Dermis blood vessel endothelial cell (primary cell): ENCODE measurements around the gene ANKRD11. TPM values are rescaled to one million over a fixed set of nuclear protein-coding genes. Genes with fewer than 3 reads are reported as not detected.
"Not testable (repeated sequence)": the region's sequence is repeated elsewhere in the genome, so short reads cannot be mapped to it uniquely, and the experiment has no call there.

ENCODE experiments used
- DNase-seq: peaks from one replicate; pipeline ENCODE4 v3.0.0; 2010
- total RNA-seq: library from RNA; depleted of rRNA; stranded (reverse); fragments of >200 nt; gene quantifications from 2 replicates; pipeline ENCODE4 v1.2.3, GENCODE V29; 2014

ANKRD11 gene
- total RNA-seq, 1 donor from 2014 or later: 55.5 TPM

DNA sequence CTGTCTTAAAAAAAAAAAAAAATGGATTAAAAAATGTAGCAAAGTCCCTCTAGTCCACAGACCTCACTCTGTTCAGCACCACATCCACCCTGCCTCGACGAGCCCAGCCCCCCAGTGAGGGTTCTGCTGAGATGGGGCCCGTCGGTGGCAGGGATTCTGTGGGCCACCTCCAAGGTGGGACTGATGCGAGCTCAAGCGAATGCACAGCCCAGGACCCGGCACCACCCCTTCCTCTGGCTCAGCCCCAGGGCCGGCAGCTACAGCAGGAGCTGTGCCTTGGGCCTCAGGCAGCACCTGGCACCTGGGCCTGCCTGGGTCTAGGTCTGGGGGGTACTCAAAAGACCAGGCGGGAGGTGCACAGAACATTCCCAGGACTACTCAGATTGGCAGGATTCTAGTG is 213.3 kb downstream of the ANKRD11 start:
- DNase-seq: no peak

DNA sequence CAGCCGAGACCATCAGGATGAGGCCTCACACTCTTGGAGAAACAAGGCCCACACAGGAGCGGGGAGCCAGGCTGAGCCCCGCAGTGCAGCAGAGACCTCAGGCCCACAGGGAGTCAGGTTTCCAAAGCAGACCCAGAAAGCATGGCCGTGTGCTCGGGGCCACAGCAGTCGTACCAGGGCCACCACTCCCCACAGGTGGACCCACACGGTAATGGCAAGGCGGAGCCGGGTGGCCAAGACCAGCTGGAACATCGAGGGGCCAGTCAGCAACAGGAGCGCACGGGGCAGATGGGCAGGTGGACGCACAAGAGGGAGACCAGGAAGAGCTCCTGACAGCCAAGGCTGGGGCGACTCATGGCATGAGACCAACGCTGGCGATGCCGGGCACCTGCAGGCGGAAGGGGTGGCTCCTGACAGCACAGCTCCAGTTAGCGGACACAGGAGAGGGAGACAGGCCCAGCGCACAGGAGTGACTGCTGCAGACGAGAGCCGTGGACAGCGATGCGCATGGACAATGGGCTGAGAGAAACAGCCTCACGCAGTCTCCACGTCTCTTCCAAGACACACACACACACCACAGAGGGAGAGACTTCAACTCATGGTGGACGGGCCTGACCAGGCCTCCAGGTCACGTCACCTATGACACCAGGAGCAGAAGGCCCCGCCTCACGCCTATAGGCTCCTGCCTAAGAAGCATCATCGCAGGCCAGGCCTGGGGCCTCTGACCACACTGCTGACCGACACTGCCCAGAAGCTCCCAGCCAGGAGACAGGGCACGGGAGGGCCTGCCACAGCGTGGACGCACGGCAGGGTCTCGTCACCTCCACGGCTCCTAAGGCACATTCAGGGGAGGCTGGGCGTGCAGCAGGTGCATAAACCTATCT is 214.3 kb downstream of the ANKRD11 start:
- DNase-seq: no peak

DNA sequence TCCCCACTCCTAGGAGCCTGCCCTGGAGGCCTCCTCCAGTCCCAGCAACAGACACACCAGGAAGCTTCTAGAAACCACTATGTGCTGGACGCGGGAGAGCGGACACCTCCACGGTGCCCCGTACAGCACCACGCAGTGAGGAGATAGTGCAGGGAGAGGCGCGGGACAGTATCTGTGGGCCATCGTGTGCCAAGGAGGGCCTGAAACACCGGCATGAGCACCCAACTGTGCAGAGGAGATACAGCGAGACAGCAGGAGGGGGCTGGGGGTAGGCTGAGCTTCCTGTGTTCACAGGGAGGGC is 215.1 kb downstream of the ANKRD11 start:
- DNase-seq: no peak

DNA sequence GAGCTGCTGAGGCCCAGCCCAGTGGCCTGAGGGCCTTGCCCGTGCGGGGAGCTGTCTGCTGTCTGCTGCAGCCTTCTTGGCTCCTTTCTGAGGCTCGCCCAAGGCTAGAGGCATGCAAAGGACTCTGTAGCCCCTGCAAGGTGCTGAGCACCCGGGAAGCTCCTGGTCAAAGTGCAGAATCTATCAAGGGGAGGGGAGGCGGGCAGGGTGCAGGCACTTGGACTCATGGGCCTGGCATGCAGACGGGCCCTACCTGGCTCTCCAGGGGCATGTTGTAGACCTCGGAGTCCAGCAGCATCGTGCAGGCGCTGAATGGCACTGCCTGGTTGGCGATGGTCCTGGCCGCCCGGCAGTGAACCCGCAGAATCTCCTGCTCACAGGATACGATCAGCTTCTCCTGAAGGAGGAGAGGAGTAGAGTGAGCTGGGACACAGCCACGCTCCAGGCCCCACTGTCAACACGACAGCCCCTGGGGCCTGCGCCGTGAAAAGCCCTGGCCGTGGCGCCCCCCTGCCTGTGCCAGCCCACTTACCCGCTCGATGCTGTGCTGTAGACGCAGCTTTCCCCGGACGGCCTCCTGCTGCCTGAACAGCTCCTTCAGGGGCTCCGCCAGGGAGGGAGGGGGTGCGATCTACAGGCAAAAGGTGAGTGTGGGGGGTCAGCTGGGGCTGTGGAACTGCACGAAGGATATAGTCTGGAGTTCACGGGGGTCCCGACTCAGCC is 215.6 kb downstream of the ANKRD11 start:
- no peak for DNase-seq

DNA sequence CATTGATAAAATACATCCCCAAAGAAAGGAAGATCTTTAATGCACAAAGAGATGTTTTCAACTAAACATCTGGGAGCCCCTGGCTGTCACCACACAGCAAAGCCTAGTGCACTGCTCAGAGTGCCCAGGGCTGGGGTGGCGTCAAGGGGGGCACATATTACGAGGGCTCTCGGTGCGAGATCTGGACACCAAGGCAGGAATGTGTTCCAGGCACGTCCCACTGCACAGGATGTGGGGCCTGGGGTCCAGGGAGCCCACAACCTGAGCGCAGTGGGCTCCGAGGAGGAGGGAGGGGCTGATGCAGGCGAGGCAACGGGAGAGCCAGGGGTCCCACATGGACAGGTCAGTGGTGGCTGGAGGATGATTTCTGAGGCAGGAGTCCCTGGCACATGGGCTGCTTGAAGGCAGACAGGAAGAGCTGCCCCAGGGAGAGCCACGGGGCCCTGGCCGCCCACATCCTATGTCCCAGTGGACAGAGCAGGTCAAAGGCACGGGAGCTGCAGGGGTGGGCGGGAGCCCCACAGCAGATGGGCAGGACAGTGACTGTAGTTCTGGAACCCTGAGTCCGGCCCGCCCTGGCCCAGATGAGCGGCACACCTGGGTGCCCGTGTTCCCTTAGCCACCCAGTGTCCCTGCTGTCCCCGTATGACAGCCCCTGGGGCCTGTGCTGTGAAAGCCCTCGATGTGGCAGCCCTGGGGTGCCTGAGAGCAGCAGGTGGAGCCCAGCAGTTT is 216.5 kb downstream of the ANKRD11 start:
- no peak for DNase-seq

DNA sequence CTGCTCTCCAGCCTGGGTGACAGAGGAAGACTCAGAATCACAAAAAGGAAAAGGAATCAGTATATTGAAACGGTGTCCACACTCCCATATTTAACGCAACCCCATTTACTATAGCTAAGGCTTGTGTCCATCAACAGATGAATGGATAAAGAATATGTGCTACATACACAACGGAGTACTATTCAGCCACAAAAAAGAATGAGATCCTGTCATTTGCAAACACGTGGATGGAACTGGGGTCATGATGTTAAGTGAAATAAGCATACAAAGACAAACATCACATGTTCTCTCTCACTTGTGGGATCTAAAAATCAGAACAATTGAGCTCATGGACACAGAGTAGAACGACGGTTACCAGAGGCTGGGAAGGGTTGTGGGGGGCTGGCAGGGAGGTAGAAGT is 217.7 kb downstream of the ANKRD11 start:
- no peak for DNase-seq

DNA sequence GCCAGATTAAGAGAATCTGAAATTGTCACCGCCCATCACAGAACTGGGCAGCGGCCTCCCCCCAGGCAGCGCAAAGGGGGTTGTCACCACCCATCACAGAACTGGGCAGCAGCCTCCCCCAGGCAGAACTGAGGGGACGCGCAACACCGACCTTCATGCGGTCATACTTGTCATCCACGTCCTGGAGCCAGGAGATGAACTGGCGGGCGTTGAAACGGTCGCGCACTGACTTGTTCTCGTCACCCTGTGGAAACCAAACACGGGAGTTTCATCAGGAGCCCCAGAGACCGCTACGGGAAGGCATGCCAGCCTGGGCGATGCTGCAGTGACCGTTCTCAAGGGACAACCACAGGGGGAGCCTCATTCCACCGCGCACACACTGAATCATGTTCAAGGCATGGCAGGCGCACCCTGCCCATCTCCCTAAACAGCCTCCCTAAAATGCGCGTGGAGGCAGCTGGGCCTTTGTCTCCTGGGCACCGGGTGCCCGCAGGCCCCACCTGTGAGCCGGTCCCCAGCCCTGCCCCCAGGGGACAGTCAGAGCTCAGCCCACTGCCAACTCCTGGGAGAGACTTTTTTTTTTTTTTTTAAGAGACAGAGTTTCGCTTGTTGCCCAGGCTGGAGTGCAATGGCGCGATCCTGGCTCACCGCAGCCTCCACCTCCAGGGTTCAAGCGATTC is 219.6 kb downstream of the ANKRD11 start:
- no peak for DNase-seq

DNA sequence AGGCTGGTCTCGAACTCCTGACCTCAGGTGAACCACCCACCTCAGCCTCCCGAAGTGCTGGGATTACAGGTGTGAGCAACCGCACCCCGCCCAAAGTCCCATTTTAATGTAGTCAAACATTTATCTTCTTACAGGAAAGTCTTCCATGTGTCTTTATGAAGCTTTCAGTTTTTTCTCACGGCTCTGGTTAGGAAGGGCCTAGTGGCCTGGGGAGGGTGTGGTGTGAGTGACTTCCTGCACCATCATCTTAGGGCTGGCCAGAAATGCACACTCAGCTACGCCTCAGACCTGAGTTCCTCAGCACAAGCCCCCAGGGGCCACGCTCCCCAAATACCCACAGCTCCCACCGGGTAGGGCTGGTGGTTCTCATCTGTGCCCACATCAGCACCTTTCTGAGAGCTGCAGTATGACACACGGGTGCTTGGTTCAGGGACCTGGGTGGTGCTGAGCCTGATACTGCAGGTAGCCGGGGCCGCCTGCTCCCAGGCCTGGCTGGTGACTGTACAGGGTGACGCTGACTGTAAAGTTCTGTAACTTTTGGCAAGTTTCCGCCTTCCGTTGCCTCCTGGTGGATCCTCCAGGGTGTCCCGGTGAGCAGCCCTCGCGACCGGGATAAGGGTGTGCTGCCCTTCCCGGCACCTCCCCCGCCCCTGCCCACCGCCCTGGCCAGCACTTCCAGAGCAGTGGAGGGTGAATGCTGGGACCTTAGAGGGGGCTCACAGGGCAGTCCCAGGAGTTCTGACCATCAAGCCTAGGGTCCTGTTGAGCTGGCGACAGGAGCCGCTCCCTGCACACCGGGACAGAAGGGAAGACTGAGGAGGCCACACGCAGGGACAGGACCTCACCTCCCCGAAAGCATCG is 220.3 kb downstream of the ANKRD11 start:
- no peak for DNase-seq

DNA sequence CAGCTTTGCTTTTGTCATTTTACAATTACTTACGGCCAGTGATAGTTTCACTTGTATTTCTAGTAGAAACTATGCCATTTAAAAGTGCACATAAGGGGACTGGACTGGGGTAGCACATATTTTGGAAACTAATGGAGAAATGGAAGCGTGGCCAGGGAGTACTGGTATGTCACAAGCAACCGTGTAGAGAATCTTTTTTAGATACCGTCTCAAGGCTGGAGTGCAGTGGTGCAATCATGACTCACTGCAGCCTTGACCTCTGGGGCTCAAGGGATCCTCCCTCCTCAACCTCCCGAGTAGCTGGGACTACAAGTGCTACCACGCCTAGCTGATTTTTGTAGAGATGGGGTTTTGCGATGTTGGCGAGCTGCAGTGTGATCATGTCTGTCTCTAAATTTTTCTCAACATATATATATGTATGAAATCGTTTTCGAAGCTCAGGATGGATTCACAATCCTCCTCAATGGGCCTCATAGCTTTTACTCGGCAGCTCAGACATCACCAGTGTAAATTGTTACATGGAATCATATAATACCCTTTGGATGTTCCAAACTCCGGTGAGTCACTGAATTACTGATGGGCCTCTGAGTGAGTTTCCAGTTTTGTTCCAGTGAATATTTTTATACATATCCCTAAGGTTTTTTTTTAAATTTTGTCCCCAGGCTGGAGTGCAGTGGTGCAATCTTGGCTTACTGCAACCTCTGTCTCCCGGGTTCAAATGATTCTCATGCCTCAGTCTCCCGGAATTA is 221.2 kb downstream of the ANKRD11 start:
- DNase-seq: no peak

DNA sequence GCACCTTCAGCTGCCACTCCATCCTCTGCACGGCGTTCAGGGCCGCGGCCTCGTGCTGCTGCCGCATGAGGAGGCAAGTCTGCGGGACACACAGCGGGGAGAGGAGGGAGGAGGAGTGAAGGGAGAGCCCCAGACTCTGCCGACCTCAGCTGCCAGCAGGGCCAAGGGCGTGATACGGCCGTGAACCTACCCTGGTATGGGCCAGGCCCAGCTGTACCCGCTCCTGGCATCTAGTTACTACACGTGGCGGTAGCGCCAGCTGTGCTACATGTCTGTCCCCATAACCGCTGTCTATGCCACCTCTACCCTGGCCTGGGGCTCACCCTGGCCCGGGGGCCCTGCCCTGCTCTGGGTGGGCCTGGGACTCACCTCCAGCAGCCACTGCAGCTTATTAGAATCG is 221.8 kb downstream of the ANKRD11 start:
- DNase-seq: no peak

DNA sequence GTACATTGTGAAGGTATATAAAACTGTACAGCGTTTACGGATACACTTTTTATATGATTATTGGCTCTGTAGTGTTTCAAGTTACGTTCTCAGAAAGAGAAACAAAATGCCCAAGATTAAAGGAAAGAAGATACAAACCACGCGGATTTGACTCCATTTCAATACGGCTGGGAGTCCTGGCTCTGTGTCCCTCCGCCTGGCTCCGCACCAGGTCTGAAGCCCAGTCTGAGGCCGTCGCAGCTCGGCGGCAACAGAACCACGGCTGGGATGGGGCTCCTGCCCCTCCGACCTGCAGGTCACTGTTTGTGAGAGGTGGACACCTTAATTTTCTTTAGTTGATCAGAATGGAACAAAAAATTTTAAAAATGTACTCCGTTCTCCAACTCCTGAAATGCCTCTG is 222.6 kb downstream of the ANKRD11 start:
- DNase-seq: not testable (repeated sequence)

DNA sequence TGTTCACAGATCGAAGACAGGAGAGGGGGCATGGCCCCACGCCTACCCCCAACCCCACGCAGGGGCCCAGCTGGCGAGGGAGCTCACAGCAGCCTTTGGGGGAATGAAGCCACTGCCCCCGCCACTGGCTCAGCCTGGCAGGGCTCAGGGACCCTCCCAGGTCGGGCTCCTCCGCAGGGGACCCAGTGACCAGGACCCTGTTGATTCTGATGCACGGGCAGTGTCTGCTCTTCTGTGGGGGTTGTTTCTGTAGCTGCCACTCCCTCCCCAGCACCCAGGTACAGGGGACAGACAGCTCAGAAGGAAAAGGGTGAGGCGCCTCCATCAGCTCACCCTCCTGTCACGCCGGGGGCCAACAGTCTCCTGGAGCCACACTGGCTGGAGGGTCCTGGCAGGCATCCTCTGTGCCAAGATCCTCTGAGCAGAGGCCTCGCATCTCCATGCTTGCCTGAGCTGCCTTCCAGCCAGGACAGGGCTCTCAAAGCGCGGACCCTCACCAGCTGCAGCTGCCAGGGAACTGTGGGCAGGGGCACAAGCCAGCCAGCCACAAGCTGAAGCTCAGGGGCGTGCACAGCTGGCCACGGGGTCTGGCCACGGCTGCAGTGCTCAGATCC is 223.7 kb downstream of the ANKRD11 start:
- DNase-seq: no peak

DNA sequence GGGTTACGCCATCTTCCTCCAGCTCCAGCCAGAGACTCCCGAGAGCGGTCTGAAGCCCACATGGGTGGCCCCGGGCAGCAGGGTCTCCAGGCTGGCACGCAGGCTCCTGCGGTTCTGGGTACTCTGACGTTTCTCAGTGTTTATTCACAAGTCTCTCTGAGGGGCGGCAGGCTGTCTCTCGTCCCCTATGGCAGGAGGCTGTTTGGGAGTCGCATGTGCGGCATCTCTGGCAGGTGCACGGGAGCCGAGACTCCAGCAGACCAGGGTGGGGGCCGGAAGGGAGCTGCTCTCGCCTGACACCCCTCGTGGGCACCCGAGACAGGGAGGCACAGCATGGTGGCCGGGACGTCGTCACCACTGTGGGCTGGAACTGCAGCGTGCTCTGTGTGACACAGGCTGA is 224.7 kb downstream of the ANKRD11 start:
- no peak for DNase-seq

DNA sequence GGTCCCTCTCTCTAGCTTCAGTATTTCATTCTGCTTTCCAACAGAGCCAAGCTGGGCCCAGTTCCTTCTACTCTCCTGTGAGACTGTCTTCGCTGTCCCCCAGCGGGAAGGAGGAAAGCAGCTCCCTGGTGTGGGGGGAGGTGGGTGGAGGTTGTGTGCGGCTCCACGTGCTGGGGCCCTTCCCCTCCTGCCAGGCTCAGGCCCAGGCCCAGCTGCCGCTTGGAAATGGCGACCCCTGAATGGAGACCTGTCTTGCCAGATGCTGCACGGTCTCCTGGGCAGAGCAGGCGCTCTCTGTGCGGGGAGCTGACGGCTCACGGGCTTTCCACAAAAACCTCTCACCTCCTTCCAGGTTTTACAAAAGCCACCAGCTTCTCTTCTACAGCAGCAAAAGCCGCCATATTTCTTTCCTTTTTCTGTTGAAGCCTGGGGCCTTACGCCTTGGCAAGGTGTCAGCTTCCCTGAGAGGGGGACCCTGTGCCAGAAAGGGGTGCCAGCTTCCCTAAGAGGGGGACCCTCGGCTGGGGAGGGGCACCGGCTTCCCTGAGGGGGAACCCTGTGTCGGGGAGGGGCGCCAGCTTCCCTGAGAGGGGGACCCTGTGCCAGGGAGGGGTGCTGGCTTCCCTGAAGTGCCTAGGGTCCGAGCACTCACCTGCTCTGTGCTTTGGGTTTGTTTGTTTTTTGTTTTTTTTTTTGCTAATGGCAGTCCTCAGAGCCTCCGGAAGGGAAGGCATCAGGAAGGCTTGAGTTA is 225.4 kb downstream of the ANKRD11 start:
- no peak for DNase-seq

DNA sequence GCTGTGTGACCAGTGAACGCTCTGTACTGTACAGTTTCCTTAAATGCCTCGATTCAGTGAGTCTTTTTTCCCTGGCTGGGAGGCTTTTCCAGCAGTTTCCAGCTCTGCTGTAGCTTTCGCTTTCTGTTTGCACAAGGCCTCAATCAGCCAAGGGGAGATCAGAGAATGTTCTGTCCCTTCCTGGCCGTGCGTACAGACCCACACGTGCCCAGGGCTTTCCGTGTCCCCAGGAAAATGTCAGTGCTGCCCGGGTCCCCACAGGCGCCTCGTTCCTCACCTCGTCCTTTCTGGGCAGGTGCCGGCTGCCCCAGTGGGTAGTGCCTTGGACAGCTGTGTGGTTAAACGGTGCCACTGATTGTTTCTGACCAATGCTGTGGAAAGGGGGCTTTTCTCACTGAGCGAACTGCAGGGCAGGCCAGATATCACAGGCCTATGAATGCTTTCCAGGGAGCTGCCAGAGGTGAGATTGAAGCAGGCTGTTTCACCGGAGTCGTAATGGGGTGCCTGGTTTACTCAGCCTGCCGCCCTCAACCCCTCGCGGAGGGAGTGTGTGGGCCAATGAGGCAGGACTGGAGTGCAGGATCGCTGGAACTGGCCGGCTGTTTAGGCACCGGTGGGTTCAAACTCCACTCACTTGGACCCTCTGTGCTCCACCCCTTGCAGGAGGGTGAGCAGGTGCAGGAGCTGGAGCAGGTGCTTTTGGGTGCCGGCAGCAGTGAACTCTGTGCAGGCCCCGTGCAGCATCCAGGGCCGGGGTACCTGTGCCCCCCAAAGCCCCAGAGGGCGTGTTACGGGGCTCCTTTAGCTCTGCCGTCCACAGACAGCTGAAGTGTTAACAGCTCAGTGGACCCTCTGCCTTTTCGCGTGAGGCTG is 228.4 kb downstream of the ANKRD11 start:
- peak; percentile 32 for DNase-seq

DNA sequence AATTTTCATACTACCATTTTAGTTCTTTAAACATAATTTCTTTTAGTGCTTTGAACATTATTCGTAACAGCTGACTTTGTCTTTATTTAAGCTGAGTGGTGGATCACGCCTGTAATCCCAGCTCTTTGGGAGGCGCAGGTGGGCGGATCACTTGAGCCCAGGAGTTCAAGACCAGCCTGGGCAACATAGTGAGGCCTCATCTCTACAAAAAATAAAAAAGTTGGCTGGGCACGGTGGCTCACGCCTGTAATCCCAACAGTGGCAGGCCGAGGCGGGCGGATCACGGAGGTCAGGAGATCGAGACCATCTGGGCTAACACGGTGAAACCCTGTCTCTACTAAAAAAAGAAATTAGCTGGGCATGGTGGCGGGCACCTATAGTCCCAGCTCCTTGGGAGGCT is 230.5 kb downstream of the ANKRD11 start:
- not testable (repeated sequence) for DNase-seq

DNA sequence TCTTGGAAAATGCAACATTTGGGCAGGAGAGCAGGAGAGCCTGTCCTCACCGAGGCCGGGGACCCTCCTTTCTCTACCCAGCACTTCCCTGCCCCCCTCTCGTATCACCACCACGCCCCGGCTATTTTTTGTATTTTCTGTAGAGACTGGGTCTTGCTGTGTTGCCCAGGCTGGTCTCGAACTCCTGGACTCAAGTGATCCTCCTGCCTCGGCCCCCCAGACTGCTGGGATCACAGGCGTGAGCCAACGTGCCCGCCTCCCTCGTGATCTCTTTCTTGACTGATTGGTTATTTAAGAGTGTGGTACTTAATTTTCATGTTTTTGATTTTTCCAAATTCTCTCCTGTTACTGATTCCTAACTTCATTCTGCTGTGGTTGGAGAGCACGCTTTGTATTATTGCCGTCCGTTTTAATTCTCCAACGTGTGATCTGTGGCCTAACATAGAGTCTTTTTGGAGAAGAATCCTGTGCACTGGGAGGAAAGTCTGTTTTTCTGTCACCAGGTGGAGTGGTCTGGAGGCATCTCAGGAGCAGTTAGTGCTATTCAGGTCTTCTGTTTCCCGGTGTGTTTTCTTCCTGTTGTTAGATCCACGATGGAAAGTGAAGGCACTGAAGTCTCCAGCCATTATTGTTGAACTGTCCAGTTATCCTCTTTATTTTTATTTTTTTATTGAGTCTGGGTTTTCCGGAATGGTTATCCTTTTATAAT is 232.4 kb downstream of the ANKRD11 start:
- DNase-seq: no peak

DNA sequence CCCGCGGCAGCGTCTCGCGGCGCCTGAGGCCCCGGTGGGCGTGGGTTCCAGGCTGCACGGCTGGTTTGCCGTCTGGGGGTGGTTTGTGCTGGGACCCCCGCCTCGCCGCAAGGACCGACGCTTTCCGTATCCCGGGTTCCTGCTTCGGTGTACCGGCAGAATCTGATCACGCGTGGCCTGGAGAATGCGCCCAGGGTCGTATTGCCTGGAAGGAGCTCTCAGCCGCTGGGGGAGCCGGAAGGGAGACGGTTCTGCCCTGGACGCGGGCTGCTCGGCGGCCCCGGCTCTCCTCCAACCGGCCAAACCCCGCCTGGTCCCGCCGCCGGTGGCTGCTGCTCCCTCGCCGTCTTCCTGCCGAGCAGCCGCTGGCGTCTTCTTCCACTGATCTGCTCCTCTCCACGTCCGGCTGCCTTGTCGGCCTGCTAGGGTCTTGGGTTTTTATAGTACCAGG is 233.1 kb downstream of the ANKRD11 start:
- peak; percentile 20 for DNase-seq
